ENCODE results near the gene CFAP46. TPM values are rescaled to one million over a fixed set of nuclear protein-coding genes. Genes with fewer than 3 reads are reported as not detected.

CFAP46 gene
- total RNA-seq, 6 experiments from 2014 or later = 0.31 to 1.4 (median 0.32) TPM; not detected in 1

DNA sequence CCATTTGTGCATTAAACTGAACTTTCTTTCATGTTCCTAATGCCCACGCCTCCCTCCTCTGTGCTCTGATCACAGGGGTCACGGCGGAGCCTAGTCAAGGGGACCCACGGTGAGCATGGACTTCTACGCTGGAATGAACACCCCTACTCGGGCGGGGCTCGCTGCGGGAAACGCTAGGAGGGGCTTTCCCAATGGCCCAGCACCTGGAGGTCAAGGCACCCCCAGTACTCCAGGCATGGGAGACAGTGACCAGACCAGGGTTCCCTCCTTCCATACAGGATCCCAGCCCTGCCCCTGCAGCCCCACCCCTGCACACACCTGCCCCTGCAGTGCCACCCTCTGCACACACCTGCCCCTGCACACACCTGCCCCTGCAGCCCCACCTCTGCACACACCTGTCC, 129.4 kb downstream of the CFAP46 start:
- Mint-ChIP-seq H3K9me3 (no peaks in the 10 kb centered on the region), H3K27me3 (ENCODE audit: insufficient read depth) (peaks cover 38% of the 10 kb centered on the region), H3K27ac (no peak overlapping the region), H3K36me3 (ENCODE audit: low read depth) (no peaks in the 10 kb centered on the region), H3K4me1 (ENCODE audit: low read depth) (no peaks in the 10 kb centered on the region), H3K4me3 (no peak overlapping the region)
- no peak for TF ChIP-seq CTCF (IDR thresholded peaks at IDR 0.05)
- no peak for DNase-seq

GRCh38 chr10:132812520-132812919, 129.8 kb downstream of the CFAP46 start:
- no peak overlapping the region for H3K4me3 Mint-ChIP-seq
- peaks cover 34% of the 10 kb centered on the region for H3K27me3 Mint-ChIP-seq (ENCODE audit: insufficient read depth)
- H3K27ac Mint-ChIP-seq = no peak overlapping the region
- TF ChIP-seq CTCF (IDR thresholded peaks at IDR 0.05) = no peak
- no peaks in the 10 kb centered on the region for H3K4me1 Mint-ChIP-seq (ENCODE audit: low read depth)
- no peaks in the 10 kb centered on the region for H3K36me3 Mint-ChIP-seq (ENCODE audit: low read depth)
- DNase-seq = no peak
- no peaks in the 10 kb centered on the region for H3K9me3 Mint-ChIP-seq

GRCh38 chr10:132811891-132812481, 130.4 kb downstream of the CFAP46 start:
- Mint-ChIP-seq H3K4me1 (ENCODE audit: low read depth) (no peaks in the 10 kb centered on the region), H3K9me3 (no peaks in the 10 kb centered on the region), H3K27me3 (ENCODE audit: insufficient read depth) (peaks cover 28% of the 10 kb centered on the region), H3K27ac (no peak overlapping the region), H3K36me3 (ENCODE audit: low read depth) (no peaks in the 10 kb centered on the region), H3K4me3 (no peak overlapping the region)
- TF ChIP-seq CTCF (IDR thresholded peaks at IDR 0.05) = no peak
- DNase-seq = no peak

- TF ChIP-seq CTCF (IDR thresholded peaks at IDR 0.05) = no peak
- DNase-seq = no peak
- Mint-ChIP-seq H3K4me3 (no peak overlapping the region), H3K36me3 (ENCODE audit: low read depth) (no peaks in the 10 kb centered on the region), H3K27ac (no peak overlapping the region), H3K27me3 (ENCODE audit: insufficient read depth) (peaks cover 26% of the 10 kb centered on the region), H3K4me1 (ENCODE audit: low read depth) (no peaks in the 10 kb centered on the region), H3K9me3 (no peaks in the 10 kb centered on the region)
Observed at GRCh38 chr10:132810807-132811700, 131.3 kb downstream of the CFAP46 start.

GRCh38 chr10:132810141-132810806, 132.1 kb downstream of the CFAP46 start:
- H3K4me3 Mint-ChIP-seq = no peak overlapping the region
- H3K36me3 Mint-ChIP-seq (ENCODE audit: low read depth) = no peaks in the 10 kb centered on the region
- peaks cover 24% of the 10 kb centered on the region for H3K27me3 Mint-ChIP-seq (ENCODE audit: insufficient read depth)
- no peak for TF ChIP-seq CTCF (IDR thresholded peaks at IDR 0.05)
- no peak for DNase-seq
- H3K27ac Mint-ChIP-seq = no peak overlapping the region
- H3K9me3 Mint-ChIP-seq = no peaks in the 10 kb centered on the region
- H3K4me1 Mint-ChIP-seq (ENCODE audit: low read depth) = no peaks in the 10 kb centered on the region

Data from HFFc6 (cell line).